Measurements from ENCODE around the gene THRB.
"Not testable (repeated sequence)": the region's sequence is repeated elsewhere in the genome, so short reads cannot be mapped to it uniquely, and the experiment has no call there.

Gene THRB

DNA sequence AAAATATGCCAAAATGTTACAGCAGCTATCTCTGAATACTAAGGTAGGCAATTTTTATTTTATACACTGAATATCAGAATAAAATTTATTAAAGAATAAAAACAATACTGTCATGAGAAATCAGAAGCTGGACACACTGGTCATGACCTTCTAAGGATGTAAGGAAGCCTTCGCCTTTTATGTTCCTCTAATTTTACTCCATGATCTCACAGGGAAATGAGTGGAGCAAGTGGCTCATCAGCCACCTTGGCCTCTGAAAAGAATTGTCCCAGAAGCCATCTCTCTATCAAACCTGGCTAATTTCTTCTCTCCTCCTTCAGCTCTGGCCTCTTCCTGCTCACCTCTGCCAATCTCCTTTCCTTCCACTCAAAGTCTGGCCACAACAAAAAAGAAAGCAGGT, 48.6 kb downstream of the THRB start:
- no peak for DNase-seq

DNA sequence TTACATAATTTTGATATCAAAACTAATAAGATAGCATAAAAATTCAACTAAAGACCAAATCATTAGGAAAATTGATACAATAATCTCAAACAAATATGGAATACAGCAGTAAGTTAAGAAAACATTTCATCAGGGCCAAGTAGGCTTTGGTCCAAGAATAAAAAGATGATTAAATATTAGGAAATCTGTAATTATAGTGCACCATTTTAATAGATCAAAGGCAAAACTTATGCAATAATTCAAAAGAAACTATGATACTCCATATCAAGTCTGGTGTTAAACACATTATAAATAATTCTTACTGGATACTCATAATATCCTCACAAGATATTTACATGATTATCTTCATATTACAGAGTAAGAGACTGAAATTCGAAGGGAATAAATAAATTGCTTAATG, 51.2 kb downstream of the THRB start:
- DNase-seq = no peak

DNA sequence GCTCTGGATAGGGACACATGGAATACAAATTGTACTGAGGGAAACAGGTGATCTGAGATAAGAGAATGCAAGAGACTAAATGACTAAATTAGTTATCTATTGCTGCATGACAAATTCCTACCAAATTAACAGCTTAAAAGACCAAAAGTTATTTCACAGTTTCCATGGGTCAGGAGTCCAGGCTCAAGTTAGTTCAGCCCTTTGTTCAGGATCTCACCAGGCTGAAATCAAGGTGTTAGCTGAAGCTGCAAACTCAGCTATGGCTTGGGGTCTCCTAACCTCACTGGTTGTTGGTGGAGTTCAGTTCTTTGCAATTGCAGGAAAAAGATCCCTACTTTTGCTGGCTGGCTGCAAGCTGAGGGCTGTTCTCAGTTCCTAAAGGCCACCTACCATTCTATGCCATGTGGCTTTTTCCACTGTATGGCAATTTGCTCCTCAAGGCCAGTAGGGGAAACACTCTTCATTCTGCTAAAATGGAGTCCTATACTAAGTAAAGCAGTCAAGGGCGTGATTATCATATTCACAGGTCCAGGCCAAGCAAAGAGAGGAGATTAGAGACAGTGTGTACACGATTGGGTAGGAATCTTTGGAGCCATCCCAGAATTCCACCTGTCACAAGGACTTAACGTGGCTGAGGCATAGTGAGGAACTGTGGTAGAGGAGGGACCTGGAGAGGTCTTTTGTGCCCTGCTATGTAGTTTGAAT, 53.7 kb downstream of the THRB start:
- no peak for DNase-seq

- DNase-seq = no peak
These were observed 55.6 kb downstream of the THRB start for GRCh38 chr3:24439021-24439420.

DNA sequence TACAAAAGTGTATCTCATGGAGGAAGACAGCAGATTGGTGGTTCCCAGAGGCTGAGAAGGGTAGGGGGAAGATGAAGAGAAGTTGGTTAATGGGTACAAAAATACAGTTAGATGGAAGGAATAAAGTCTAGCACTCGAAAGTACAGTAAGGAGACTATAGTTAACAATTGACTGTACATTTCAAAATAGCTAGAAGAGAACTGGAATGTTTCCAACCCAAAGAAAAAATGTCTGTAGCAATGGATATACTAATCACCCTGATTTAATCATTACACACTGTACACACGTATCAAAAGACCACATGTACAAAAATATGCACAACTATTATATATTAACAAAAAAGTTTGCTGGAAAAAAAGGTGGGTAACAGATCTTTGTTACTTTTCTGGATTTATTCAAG, 57.3 kb downstream of the THRB start:
- no peak for DNase-seq

GRCh38 chr3:24435584-24435983, 59.1 kb downstream of the THRB start:
- no peak for DNase-seq

DNA sequence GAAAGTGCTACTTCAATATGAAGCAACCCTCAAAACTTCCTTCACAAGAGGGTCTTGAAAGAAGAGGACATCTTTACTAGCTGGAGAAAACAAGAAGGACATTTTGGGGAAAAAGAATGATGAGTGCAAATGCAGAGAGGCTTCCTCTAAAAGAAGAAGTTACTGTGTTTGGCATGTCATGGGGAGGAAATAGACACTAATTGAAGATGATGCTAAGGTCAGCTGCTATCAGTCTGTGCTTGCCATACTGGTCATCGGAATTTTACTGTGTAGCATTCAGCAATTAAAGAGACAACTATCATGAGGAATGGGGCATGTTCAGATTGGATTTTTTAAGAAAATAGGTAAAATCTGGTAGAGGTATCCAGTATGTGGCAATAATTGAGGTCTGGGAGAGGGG, 60.0 kb downstream of the THRB start:
- no peak for DNase-seq

DNA sequence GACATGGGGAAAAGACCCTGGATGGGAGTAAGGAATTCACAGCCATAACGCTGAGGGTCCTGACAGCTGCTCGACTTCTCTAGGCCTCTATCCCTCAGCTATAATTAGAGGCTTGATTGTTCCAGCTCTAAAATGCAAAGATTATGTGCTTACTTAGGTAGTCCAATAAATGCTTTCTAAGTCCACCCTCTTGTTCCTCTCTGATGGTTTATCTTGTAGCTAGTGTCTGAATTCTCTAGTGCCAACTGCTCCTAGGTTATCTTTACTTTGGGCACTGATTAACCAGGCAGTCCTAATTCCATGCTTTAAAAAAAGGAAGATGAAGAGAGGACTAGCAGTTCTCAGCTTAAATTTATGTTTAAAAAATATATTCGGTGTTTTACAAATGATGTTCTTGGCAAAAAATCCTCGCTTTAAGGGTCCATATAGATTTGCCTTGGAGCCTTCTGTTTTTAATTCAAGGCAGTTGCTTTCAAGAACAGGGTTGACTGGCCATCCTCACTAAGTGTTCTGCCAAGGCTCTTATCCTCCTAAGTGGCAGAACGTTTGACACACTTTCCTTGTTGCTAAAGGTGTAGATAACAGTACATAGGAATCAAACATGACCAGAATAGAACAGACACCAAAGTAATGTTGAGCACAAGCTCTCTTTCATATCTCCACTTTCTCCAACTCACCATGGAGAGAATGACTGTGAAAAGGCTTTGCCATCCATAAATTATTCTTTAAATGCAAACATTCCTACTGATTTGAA, 60.6 kb downstream of the THRB start:
- DNase-seq = no peak

GRCh38 chr3:24432989-24433388, 61.7 kb downstream of the THRB start:
- DNase-seq = no peak

- DNase-seq = no peak
These were observed 66.2 kb downstream of the THRB start for GRCh38 chr3:24428481-24428880.

DNA sequence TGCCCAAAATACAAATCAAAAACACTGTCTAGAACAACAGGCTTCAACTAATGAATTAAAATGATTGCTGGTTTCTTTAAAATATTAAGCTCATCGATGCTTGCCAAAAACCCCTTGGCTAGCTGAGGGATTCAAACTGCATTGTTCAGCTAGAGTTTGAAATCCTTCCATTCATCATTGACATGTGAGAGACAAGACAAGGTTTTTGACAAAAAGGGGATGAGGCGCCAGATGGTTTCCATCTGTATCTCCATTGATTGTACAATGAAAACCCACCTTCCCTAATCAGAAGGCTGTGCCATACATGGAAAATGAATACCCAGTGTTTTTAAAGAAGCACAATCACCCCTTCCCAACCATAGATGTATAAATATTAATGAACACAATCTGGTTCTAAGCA, 67.8 kb downstream of the THRB start:
- no peak for DNase-seq

DNA sequence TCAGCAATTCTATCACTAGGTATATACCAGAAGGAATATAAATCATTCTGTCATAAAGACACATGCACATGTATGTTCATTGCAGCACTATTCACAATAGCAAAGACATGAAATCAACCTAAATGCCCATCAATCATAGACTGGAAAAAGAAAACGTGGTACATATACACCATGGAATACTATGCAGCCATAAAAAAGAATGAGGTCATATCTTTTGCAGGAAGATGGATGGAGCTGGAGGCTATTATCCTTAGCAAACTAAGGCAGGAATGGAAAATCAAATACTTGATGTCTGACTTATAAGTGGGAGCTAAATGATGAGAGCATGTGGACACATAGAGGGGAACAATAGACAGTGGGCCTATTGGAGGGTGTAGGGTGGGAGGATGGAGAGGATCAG, 73.8 kb downstream of the THRB start:
- not testable (repeated sequence) for DNase-seq

DNA sequence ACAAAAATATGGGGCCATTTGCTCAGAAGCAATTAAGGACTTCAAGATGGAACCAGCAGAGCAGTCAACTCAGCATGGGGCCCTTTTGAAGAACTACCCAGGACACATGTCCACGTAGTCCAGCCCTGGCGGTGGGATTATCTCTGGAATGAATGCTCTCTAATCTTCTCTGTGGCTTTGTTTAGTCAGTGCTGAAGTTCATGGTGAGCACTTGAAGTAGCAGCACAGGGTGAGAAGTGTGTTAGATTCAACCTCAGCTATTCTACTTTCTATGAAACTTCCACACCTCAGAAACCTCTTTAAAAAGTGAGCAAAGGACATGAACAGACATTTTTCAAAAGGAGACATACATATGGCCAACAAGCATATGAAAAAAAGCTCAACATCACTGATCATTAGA, 74.4 kb downstream of the THRB start:
- no peak for DNase-seq

GRCh38 chr3:24419067-24419791, 75.4 kb downstream of the THRB start:
- DNase-seq = no peak

DNA sequence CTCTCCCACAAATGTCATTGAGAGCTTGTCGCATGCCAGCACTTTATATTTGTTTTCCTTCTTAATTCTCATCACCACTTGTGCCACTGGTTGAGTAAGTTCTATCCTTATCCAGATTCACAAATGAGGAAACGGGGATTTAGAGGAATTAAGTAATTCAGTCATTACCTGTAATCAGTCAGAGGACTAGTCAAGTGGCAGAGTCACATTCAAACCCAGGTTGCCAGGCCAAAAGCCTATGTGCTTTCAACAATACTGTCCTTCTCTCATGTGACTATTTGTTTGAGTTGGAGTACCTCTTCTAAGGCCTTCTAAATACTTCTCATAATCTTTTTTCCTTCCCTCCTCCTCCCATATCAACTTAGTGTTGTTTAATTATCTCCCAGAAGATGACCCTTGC, 76.9 kb downstream of the THRB start:
- no peak for DNase-seq

DNA sequence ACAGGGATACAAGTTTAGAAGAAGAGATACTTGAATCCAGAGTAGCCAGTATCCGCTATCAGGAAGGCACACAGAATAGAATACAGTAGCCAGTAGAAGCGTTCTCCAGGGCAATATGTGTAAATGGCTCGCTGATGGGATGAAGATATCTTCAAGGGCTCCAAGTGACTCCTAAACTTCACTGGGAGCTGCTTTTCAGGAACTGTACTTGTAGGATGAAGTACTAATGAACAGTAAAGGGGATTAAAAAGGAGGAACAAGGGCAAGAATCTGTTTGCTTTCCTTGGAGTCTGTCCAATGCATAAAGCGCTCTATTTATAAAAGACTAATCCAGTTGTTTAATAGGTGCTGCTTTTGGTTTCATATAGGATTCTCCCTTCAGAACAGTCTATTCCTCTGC, 78.4 kb downstream of the THRB start:
- DNase-seq = no peak

- DNase-seq = no peak
These were observed 78.8 kb downstream of the THRB start for GRCh38 chr3:24415824-24416223.

DNA sequence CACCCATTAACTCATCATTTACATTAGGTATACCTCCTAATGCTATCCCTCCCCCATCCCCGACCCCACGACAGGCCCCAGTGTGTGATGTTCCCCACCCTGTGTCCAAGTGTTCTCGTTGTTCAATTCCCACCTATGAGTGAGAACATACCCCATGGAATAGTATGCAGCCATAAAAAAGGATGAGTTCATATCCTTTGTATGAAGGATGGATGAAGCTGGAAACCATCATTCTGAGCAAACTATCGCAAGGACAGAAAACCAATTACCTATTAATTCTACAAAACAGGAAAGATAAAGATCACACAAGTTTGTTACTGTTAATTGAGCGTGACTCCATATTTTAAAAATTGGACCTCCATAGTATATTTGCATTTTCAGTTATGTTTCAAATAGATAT, 81.0 kb downstream of the THRB start:
- not testable (repeated sequence) for DNase-seq

GRCh38 chr3:24410860-24411259, 83.8 kb downstream of the THRB start:
- DNase-seq = no peak

GRCh38 chr3:24407980-24408680, 86.5 kb downstream of the THRB start:
- no peak for DNase-seq

DNA sequence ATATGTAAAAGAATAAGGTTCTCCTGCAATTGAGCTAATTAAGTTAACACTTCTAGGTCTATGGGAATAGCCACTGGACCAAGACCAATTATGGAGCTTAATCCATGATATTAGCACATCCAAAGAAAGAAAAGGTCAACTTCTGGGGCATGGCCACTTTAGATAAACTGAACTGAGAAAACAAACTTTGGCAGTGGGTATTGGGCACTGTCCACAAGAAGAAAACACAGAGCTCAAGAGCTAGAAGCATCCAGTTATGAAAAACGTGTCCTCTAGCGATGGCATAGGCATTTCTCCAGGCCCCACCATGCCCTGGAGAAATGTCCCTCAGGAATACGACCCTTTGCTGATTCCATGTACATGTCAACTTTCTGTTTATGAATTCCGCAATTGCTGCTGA, 87.8 kb downstream of the THRB start:
- DNase-seq = no peak

DNA sequence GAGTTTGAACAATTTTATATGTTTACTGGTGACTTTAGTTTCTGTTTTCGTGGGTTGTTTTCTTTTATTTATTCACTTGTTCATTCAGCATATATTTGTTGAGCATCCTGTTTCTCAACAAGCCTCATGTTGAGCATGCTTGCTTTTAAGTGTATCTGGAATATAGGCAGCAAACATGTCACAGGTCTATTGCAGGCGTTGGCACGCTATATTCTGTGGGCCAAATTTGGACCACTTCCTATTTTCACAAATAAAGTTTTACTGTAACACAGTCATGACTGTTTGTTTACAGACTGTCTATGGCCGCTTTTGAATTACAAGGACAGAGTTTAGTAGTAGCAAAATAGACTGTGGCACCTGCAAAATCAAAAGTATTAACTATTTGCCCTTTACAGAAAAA, 89.6 kb downstream of the THRB start:
- DNase-seq = no peak

- DNase-seq = no peak
These were observed 92.9 kb downstream of the THRB start for GRCh38 chr3:24401811-24402185.
